ENCODE results near the gene IQSEC1.

- TF ChIP-seq CEBPB (IDR thresholded peaks at IDR 0.05; ENCODE audit: low read depth, low read length) (no peak), CTCF (IDR thresholded peaks at IDR 0.05; ENCODE audit: control extremely low read depth in 1 of 3, insufficient read depth in 1 of 3, low read depth in 1 of 3, low read length in 3 of 3) (no peak), POLR2A (IDR thresholded peaks at IDR 0.05; ENCODE audit: control extremely low read depth in 1 of 2, low read depth in 2 of 2, low read length in 2 of 2) (no peak), SP2 (IDR thresholded peaks at IDR 0.05; ENCODE audit: low read length) (no peak), ATF2 (IDR thresholded peaks at IDR 0.05; ENCODE audit: low read length) (no peak)
Observed at GRCh38 chr3:12893247-12893646, 180.0 kb downstream of the IQSEC1 start.
